ENCODE data around the gene MNS1.
"Not testable (repeated sequence)": the region's sequence is repeated elsewhere in the genome, so short reads cannot be mapped to it uniquely, and the experiment has no call there.

Gene MNS1, protein sequence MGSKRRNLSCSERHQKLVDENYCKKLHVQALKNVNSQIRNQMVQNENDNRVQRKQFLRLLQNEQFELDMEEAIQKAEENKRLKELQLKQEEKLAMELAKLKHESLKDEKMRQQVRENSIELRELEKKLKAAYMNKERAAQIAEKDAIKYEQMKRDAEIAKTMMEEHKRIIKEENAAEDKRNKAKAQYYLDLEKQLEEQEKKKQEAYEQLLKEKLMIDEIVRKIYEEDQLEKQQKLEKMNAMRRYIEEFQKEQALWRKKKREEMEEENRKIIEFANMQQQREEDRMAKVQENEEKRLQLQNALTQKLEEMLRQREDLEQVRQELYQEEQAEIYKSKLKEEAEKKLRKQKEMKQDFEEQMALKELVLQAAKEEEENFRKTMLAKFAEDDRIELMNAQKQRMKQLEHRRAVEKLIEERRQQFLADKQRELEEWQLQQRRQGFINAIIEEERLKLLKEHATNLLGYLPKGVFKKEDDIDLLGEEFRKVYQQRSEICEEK

DNA sequence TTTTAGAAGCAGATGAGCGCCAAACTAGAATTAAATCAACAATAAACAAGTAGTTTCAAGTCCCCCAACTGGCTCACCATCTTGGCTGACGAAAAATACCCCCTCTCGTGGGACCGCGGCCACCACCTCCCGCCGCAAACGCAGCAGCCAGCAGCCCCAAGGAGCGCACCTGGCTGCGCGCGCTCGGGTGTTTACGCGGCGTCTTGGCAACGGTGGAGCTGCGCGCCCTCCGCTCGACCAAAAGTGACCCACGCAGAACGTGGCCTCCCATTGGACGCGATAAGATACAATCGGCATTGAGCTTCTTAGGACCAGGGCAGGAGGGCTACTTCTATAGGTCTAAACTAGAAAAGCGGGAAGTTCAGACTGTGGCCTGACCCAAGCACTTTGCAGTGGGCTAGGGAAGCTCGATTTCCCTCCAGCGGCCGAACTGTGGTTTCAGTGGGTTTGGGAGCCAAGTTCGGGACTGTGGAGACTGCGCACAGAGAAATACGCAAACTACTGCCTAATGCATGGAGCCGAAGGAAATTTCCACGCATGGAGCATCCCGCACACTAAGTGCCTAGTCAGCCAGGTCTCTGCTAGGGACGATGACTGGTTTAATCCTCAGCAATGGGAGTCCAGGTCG lies at the start of gene MNS1:
Gene MNS1 (minus strand): TSS at position 245 of the 628 bp plus-strand sequence. CDS start 165 bp downstream, at position 80.
- DNase-seq, result peak; percentile 66

GRCh38 chr15:56496635-56497034 lies 31.7 kb upstream of the MNS1 start:
- no peak for DNase-seq

- DNase-seq, result no peak
Measured at GRCh38 chr15:56495533-56495932, 30.6 kb upstream of the MNS1 start.

- DNase-seq, result no peak
Measured at GRCh38 chr15:56495053-56495452, 30.1 kb upstream of the MNS1 start.

DNA sequence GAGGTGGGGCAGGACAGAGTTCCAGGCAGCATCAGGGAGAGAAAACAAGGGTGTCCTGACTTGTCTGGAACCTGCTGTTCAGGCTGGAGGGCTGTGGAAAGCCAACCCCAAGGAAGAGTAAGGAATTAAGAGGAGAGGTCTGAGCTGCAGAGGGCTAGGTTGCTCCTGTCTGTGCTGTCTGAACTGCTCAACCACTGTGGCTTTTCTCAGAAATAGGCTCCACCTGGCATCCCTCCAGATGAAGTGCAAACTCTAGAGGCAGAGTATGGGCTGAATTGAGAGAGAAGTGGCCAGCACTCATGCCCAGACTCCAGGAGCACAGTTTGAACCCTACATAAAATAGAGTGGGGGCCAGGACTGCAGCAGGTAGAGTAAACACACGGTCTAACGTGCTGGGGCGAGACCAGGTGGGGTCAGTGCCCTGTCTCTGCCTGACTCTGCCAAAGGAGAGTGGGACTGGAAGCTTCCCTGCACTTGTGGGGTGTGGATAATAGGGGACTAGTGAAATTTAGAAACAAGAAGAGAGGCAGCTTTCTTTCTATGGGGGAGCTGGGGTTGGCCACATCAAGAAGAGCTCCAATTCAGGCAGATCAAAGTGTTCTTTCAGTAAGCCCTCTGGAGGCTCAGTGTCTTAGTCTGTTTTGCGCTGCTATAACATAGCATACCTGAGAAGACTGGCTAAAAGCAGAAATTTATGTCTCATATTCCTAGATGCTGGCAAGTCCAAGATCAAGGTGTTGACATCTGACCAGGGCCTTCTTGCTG lies 28.0 kb upstream of the MNS1 start:
- no peak for DNase-seq

DNA sequence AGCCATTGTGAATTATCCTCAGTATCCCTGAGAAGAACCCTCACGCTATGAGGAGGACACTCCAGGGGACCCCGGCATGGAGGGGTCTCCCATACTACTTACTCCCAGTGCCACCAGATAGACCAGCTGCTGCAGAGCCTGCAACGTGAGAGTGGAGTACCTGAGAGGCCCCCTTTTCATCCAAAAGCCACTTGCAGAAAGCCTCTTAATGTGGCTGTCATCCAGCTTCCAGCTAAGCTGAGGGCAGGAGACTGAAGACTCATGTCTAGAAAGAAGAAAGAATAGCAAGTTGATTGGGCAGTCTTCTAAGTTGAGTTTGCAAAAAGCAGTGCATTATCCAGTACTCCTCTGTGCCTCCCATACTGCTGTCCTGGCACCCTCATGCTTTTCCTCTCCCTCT lies 27.3 kb upstream of the MNS1 start:
- DNase-seq, result no peak

- DNase-seq, result peak; percentile 59
Measured at GRCh38 chr15:56491110-56491722, 26.3 kb upstream of the MNS1 start.

- no peak for DNase-seq
Measured at GRCh38 chr15:56490461-56490860, 25.5 kb upstream of the MNS1 start.

DNA sequence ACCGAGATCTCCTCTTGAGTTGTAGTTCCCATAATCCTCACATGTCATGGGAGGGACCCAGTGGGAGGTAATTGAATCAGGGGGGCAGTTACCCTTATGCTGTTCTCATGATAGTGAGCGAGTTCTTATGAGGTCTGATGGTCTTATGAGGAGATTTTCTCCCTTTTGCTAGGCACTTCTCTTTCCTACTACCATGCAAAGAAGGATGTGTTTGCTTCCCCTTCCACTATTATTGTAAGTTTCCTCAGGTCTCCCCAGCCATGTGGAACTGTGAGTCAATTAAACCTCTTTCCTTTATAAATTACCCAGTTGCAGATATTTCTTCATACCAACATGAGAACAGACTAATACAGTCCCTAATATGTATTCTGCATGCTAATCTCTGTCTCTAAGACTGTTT lies 21.3 kb upstream of the MNS1 start:
- DNase-seq, result not testable (repeated sequence)

- not testable (repeated sequence) for DNase-seq
Measured at GRCh38 chr15:56485426-56485825, 20.5 kb upstream of the MNS1 start.

DNA sequence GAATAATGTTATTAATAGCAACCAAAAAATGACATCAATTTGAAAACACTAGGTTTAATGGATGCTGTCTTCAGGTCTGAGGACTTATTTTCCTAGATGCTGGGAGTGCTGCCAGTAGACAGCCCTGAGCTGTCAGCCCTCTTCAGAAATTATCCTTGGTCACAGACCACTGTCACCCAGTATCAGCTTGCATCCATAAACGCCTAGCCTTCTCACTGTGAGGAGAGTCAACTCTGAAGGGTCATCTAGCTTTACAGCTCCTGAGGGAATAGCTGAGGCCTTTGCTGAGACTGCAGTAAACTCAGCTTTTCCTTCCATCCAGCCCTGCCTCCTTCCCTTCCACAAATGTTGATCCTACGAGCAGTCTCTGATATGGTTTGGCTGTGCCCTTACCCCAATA lies 19.4 kb upstream of the MNS1 start:
- no peak for DNase-seq

GRCh38 chr15:56475351-56475750 lies 10.4 kb upstream of the MNS1 start:
- no peak for DNase-seq

- DNase-seq, result no peak
Measured at GRCh38 chr15:56473017-56473416, 8.1 kb upstream of the MNS1 start.

DNA sequence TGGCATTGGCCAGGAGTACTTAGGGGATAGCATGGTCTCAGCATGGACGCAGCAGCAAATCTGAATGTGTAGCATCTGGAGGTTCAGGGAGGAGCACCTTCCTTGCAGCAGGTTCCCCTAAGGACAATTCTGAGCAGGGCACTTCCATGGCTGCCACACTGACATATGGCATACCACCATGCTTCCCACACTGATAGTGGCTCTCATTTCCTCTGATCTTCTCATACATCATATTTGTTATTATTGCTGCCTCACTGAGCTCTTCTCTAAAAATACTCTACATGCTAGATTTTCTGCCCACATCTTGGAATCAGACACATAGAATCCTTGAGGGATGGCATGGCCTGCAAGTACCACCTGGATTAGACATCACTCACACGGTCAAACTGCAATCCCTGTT lies 7.3 kb upstream of the MNS1 start:
- DNase-seq, result no peak

DNA sequence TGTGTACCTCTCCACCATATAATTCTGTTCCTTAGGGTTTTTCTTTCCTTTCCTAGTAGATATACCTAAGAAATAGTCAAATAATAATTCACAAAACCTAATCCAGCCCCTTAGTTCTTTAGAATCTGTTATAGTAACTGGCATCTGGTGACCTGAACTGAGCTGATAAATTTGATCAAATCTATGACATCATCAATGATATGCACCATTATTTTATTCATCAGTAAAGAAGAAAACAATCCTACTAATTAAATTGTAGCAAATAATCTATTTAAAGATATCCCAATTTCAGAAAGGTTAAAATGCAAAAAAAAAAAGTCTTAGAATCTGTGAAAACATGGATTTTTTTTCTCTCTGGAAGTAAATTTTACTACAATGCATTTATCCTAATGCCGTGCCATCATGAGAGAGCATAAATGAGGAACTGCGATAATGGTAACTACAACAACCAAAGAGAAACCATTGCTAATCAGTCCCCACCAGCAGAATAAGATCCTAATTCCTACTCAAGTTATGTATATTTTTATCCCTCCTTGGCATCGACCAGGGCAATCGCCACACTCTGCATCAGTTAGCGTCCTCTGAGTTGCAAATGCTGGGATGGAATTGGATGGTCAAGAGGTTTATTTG lies 6.6 kb upstream of the MNS1 start:
- no peak for DNase-seq

DNA sequence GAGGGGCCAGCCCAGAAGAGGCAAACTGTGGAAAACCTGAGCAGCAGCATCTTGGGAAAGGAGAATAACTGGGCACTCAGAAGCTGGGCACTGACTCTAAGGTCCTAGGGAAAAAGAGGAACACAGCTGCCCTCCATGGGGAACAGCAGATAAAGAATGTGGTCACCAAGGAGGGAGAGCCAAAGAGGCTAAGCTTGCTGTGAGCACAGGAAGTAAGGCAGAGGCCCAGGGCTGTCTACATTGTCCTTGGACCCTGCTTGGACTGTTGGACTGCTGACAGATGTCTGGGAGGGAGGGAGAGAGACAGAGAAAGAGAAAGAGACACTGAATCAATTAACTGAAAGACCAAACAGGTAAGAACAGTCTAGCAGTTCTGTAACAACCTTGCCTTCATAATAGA lies 4.5 kb upstream of the MNS1 start:
- DNase-seq, result no peak

- DNase-seq, result no peak
Measured at GRCh38 chr15:56468401-56468800, 3.5 kb upstream of the MNS1 start.

GRCh38 chr15:56467616-56468015 lies 2.7 kb upstream of the MNS1 start:
- no peak for DNase-seq

GRCh38 chr15:56460947-56461346 lies 4.0 kb downstream of the MNS1 start:
- DNase-seq, result no peak

DNA sequence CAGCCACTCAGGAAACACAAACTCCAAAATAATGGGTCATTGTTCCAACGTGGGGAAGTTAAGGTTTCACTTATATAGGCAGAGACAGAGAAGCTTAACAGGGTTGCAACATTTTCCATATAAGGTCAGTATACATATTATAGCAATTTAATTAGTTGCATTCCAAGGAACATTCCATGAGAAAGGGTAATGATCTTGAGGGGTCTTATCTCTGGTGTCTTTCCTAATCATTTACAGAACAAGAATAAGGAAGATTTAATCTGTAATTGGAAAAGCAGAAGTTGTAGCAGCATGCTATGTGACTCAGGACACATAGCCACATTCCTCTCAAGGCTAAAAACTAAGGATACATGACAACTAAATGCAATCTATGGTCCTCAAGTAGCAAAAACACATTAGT lies 4.9 kb downstream of the MNS1 start:
- no peak for DNase-seq

DNA sequence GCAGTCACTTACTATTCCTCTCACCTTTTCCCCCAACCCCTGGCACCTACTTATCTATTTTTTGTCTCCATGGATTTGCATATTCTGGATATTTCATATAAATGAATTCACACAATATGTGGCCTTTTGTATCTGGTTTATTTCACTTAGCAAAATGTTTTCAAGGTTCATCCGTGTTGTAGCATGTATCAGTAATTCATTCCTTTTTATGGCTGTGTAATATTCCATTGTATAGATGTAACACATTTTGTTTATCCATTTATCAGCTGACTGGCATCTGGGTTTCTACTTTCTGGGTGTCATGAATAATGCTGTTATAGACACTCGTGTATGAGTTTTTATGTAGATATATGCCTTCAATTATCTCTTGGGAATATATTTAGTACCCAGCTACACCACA lies 5.8 kb downstream of the MNS1 start:
- DNase-seq, result no peak

DNA sequence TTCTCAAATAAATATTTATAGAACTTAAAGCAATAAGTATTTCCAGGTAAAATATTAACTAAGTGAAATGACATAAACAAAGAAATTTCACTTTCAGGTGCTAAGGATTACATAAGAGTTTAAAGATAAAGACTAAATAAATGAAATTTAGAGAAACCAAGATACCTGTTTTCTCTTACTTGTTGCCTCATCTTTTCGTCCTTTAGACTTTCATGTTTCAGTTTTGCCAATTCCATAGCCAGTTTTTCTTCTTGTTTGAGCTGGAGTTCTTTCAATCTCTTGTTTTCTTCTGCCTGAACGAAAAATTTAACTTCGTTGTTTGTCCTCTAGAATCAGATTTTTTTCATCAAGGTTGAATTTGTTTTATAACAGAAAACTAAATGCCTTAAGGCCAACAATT lies 8.7 kb downstream of the MNS1 start:
- DNase-seq, result no peak

DNA sequence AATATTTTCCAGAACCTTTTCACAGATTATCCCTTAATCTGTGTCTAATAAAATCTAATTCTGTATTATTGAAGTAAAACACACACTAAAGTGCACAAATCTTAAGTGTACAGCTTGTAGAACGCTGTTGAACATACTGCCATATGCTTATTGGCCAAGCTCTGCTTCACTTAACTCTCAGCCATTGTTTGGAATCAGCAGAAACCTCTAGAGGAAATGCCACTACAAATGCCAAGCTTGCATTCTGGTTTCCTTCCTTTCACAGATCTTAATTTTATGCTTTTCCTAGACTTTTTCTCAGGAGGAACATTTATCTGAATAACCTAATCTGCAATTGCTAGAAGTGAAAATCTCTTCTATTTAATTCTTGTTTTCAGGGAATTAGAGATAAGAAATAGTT lies 10.1 kb downstream of the MNS1 start:
- DNase-seq, result no peak
